ENCODE results near the gene FAM78B. TPM values are rescaled to one million over a fixed set of nuclear protein-coding genes. Genes with fewer than 3 reads are reported as not detected.

Gene FAM78B
- total and polyA plus RNA-seq, 2 of the 8 experiments (the other 6 are each of a cell fraction or from before 2014, with no cell fraction given) = 2.3 to 3.6 TPM

DNA sequence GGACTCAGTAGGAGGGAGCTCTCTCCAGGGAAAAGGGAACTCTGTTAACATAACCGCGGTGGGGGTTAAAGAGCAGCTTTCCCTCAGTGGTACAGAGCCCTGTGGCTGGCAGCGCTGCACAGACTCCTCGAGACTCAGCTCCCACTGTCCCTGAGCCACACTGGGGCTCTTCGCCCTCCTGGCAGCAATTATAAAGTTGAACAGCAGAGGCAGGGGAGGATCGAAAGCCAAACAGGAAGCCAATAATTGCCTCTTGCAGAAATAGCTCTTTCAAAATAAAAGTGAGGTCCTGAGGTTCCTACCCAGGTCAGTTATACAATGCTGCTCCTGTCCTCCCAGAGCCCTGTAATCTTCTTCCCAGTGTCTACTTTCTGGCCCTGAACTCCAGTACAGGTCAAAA is 77.0 kb downstream of the FAM78B start:
- no peaks in the 10 kb centered on the region for H3K23me2 ChIP-seq (ENCODE audit: low read depth, low read length)
- H2BK120ac ChIP-seq (replicated peaks; ENCODE audit: low read depth, low read length) = no peak overlapping the region
- no peaks in the 10 kb centered on the region for H3K4me1 ChIP-seq (replicated peaks in 1 of 4; ENCODE audit: control insufficient read depth in 3 of 4, insufficient read depth in 4 of 4, low read length in 3 of 4)
- H3K27ac ChIP-seq (ENCODE audit: low read depth, low read length) = no peak overlapping the region
- no peak overlapping the region for H3K14ac ChIP-seq (ENCODE audit: insufficient read length)
- peak overlapping the region; percentile 20; the same call in 1 of the 2 replicates for H3K18ac ChIP-seq (ENCODE audit: extremely low read depth, low read length)
- no peak overlapping the region for H3K4me2 ChIP-seq (ENCODE audit: insufficient read depth in 1 of 2, low read depth in 2 of 2, low read length in 2 of 2)
- no peak overlapping the region for H3K9ac ChIP-seq (replicated peaks in 1 of 4; ENCODE audit: extremely low read depth in 1 of 4, low read depth in 3 of 4, low read length in 3 of 4)
- H2BK20ac ChIP-seq (ENCODE audit: low read length) = no peak overlapping the region
- no peak overlapping the region for H2AFZ ChIP-seq (ENCODE audit: low read length)
- H3K9me3 ChIP-seq (ENCODE audit: insufficient read depth in 2 of 2, low read depth in 1 of 2, low read length in 1 of 2) = no peaks in the 10 kb centered on the region; a peak in 1 of 4 replicates
- no peak overlapping the region for H2BK5ac ChIP-seq (ENCODE audit: low read depth, low read length)
- no peaks in the 10 kb centered on the region for H3K27me3 ChIP-seq (replicated peaks in 1 of 4; ENCODE audit: control insufficient read depth in 3 of 4, extremely low read depth in 1 of 4, insufficient read depth in 3 of 4, low read length in 3 of 4)
- no peak for FAIRE-seq
- no peaks in the 10 kb centered on the region for H4K20me1 ChIP-seq (replicated peaks in 1 of 2; ENCODE audit: control insufficient read depth in 1 of 2, insufficient read depth in 2 of 2, low read length in 2 of 2)
- no peaks in the 10 kb centered on the region for H3K79me2 ChIP-seq (ENCODE audit: control insufficient read depth in 1 of 2, insufficient read depth in 2 of 2, low read length in 2 of 2)
- ChIA-PET POLR2A (ENCODE audit: partially characterized antibody) (no interaction called here), CTCF (ENCODE audit: partially characterized antibody) (interaction anchor here (1.1 to 2.2 kb wide), 6 partner anchors 18 to 388 kb away, joined by 3 to 11 read pairs (median 4); no protein-coding TSS in a partner anchor)
- no peak overlapping the region for H4K5ac ChIP-seq (ENCODE audit: insufficient read length, low read depth, low read length)
- H3K23ac ChIP-seq (ENCODE audit: insufficient read length) = no peak overlapping the region
- H3K36me3 ChIP-seq (ENCODE audit: control insufficient read depth in 2 of 4, insufficient read depth in 4 of 4, low read length in 3 of 4) = no peaks in the 10 kb centered on the region
- H3K4ac ChIP-seq (replicated peaks; ENCODE audit: insufficient read length, low read depth, low read length) = no peak overlapping the region
- no peak overlapping the region for H4K91ac ChIP-seq (replicated peaks; ENCODE audit: insufficient read length, low read length)
- no peak overlapping the region for H4K8ac ChIP-seq (ENCODE audit: extremely low read depth, insufficient read depth, low read length)
- no peak overlapping the region for H2AK5ac ChIP-seq (ENCODE audit: low read depth, low read length)
- no peak overlapping the region for H2BK15ac ChIP-seq (ENCODE audit: low read length)
- no peak overlapping the region for H3K56ac ChIP-seq (replicated peaks; ENCODE audit: insufficient read length, low read depth, low read length)
- no peak overlapping the region for H2BK12ac ChIP-seq (ENCODE audit: low read depth, low read length)
- 64% methylated on average over 6 of the region's 6 CpGs; no CpG with 5 or more reads in 1 of the 2 experiments for WGBS, 2 experiments (ENCODE audit: extremely low coverage in 1 of 2, insufficient coverage in 1 of 2, insufficient read length in 1 of 2, insufficient replicate concordance in 2 of 2, low coverage in 1 of 2, low lambda C conversion rate in 2 of 2, missing lambda C conversion rate in 1 of 2)
- no peak for DNase-seq (ENCODE audit: low read depth in 1 of 2, low spot score in 2 of 2)
- H3K4me3 ChIP-seq (ENCODE audit: extremely low read depth in 1 of 4, insufficient read depth in 2 of 4, low read depth in 3 of 4, low read length in 4 of 4) = no peak overlapping the region
- H3K79me1 ChIP-seq (ENCODE audit: low read depth, low read length) = no peaks in the 10 kb centered on the region
- TF ChIP-seq SRF (IDR thresholded peaks at IDR 0.05; ENCODE audit: low read depth, low read length) = no peak
- no peak for TF ChIP-seq EZH2 (IDR thresholded peaks at IDR 0.05; ENCODE audit: low read depth, low read length, severe bottlenecking)
- no peak for TF ChIP-seq GABPA (IDR thresholded peaks at IDR 0.05; ENCODE audit: borderline replicate concordance, insufficient read depth, low read length)
- TF ChIP-seq JUN (IDR thresholded peaks at IDR 0.05; ENCODE audit: low read depth, low read length) = no peak
- TF ChIP-seq EGR1 (IDR thresholded peaks at IDR 0.05; ENCODE audit: borderline replicate concordance, low read depth, low read length) = no peak
- no peak for TF ChIP-seq KDM5A (IDR thresholded peaks at IDR 0.05; ENCODE audit: low read length)
- no peak for TF ChIP-seq CEBPB (IDR thresholded peaks at IDR 0.05; ENCODE audit: low read depth, low read length)
- peak; percentile 8 to 31; a peak in 1 of 4 replicates for TF ChIP-seq RAD21 (IDR thresholded peaks at IDR 0.05 in 1 of 2, conservative IDR thresholded peaks at IDR 0.05 in 1 of 2; ENCODE audit: low read depth in 2 of 2, low read length in 2 of 2)
- TF ChIP-seq CTCF (IDR thresholded peaks at IDR 0.05; ENCODE audit: control extremely low read depth in 1 of 3, insufficient read depth in 1 of 3, low read depth in 1 of 3, low read length in 3 of 3) = peak in 1 of 3 experiments; percentile 3; a peak in 1 of 4 replicates
